Measurements from ENCODE around the gene GSX1.
"Not testable (repeated sequence)": the region's sequence is repeated elsewhere in the genome, so short reads cannot be mapped to it uniquely, and the experiment has no call there.

Gene GSX1

DNA sequence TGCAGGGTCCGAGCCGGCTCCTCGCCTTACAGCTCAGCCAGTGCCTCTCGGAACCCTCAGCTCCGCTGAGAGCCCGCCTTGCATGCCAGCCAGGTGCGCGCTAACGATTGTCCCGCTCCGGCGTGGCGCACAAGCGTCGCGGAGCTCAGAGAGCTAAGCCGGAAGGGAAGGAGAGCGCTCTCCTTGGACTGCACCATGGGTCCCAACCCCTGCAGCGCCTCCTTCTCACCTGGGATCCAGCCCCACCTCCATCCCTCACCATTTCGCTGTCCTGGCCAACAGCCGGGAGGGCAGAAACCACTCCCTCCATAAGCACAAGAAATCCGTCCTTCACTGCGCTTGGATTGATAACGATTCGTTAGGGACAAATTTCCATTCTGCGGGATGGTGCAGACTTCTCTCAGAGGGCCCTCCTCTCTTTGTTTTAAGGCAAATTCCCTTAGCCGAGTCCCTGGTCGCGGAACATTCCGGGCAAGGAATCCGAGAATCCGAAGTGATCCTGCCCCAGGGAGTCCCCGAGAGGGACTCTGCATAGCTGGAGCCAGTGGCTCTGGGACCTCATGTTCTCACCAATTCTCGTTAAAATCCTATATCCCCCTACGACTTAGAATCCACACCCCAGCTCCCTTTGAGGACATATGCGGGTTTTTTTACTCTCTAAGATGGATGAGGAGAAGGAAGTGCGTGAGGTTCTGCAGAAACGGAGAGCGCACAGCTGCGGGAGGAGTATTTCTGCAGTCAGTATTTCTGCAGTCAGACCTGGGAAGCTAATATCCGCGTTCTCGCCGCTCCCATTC, 2.8 kb downstream of the GSX1 start:
- DNase-seq = no peak

DNA sequence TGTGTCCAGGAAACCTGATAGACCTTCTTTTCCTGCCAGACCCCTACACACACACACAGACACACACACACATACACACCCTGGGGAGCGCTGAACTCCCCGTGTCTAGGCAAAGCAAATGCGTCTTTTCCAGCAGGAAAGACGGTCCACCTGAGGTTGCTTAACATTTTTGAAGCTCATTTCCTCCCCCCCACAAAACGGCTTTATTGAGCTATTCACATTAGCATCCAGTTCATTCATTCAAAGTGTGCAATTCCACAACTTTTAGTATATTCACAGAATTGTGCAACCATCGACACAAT, 3.4 kb downstream of the GSX1 start:
- DNase-seq = no peak

DNA sequence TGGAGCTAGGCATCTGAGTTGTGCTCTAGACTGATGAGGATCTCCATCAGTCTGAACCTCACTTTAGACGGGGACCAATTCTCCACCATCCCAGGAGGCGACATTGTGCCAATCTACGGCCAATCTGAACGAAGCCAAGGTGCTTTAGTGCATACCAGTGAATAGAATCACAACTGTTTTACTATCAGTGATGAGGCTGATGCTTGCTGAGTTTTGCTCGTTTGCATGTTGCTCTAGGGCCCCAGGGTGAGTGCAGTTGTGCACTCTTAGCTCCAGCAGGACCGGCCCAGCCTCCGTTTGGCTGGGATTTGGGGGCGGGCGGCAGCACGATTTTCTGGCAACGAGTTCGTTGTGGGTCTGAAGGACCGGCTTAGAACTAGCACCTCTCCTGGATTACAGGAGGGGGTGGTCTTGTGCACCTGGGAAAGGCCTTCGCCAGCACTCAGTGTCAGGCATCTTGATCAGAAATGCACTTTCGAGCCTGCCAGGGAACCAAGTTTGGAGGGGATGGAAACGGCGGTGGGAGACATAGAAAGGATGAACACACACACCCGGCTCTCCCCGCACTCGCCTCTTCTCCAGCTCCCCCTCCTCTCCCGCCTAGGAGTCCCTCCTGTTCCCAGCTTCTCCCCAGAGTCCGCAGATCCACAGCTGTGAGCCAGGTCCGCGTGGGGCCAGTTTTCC, 4.4 kb downstream of the GSX1 start:
- DNase-seq = no peak

DNA sequence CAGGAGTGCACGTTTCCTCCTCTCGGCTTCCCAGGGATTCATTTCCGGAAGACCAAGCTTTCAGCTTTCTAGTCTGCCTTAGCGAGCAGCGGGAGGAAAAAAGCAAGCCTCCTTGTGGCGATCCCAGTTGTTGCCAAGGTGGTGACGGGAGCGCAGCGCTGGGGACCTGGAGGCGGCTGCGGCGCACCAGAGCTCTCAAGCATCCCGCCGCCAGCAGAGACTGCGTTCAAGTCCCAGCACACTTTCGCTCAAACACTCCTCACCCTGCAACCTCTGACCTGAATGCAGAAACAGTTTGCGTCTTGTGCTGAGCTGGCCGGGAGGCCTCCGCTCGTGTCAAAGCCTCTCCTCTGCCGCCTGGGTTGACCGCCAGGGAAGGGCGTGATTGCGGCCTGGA, 4.9 kb downstream of the GSX1 start:
- DNase-seq = peak; percentile 15

DNA sequence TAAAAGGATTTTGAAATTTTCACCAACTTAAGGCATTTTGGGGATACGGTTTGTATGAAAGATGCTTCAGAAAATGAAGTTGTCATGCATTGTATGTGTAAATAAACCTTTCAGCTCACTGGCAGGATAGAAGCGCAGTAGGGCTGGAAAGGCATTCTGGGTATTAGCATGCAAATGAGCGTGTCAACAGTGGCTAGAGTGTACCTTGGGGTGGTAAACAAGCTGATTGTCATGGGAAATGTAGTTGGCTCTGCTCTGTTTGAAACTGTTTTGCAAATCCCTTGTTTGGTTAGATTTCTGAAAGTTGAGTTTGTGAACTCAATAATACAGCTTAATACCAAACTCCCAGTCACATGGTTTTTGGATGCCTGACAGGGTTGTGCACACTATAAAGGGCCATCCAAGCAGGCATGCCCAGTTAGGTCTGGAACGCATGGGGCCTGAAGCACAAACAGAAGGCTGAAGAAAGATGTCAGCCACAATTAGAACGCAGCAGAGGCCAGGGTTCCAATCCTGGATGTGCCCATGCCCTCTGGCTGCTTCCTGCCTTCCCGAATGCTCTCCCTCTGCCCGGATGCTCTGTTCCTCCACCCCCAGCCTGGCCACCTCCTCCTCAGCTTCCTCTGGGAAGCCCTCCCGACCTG, 14.6 kb downstream of the GSX1 start:
- DNase-seq = no peak

DNA sequence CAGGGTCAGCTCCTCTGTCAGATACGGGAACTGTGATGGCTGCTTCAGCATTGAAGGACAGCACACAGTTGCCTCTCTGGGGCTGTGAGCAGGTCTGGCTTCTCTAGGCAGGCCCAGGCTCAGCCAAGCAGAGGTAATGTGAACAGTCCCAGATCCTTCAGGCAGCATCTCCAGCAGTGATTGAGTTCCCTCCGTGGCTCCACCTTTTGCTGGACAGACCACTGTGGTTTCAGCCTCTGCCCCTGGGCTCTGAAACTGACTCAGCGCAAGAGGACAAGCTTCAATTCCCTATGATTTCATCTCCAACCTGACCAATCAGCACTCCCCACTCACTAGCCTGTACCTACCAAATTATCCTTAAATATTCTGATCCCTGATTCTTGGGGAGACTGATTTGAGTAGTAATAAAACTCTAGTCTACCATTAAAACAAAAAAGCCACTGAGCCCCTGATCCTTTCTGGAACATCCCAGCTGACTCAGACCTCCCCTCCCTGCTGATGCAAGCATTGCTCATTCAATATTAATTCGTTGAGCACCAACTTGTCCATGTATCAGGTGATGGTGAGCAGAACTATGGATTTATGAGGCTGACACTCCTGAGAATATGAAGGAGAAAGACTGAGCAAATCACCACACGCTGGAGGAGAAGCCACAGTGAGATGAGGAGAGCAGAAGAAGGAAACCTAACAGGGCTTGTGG, 16.7 kb downstream of the GSX1 start:
- DNase-seq = no peak

DNA sequence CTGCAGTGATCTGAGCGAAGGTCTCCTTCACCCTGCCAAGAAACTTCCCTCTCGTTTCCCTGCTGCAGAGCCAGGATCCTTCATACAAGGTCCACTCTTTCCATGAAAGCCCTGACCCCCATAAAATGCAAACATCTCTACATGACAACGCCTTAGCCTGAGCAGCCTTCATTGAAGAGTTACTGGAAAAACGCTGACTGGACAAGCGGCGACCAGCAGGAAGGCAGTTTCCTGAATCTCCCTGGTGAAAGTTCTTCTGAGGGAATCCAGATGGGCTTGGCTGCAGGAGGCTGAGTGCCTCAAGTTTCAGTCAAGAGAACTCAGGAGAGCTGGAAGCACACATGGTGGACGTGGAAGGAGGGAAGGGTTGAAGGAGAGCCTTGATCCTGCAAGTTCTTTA, 17.7 kb downstream of the GSX1 start:
- DNase-seq = no peak

DNA sequence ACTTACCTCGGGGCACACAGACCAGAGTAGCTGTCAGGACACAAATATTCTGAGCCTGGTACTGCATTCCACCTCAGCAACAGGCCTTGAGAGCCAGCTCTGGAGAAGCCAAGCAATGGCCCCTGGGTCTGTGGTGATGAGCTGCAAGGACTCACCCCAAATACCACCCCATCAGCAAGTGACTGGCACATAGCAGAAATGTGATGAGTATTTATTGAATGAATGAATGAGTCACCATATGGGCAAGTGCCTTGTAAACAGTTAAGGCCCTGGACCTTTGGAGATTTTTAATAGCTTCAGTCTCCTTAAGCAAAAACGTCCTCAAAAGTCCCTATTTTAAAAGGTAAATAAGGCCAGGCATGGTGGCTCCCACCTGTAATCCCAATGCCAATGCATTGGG, 18.2 kb downstream of the GSX1 start:
- no peak for DNase-seq

DNA sequence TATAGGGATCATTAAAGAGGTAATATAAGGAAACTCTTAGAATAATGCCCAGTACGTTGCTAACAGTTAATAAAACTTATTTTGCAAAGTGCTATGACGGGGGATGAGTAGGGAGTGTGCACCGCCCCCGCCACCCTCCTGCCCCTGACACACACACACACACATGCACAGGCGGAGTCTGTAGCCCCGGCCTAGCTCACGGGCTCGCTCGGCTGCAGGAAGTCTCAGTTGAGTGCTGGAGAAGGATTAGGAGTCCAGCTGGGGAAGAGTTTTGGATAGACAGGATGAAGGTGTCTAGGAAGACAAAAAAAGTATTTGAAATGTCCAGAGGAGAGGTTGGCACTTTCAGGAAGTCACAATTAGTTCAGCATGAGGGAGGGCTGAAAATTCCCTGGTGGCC, 21.5 kb downstream of the GSX1 start:
- DNase-seq = no peak

DNA sequence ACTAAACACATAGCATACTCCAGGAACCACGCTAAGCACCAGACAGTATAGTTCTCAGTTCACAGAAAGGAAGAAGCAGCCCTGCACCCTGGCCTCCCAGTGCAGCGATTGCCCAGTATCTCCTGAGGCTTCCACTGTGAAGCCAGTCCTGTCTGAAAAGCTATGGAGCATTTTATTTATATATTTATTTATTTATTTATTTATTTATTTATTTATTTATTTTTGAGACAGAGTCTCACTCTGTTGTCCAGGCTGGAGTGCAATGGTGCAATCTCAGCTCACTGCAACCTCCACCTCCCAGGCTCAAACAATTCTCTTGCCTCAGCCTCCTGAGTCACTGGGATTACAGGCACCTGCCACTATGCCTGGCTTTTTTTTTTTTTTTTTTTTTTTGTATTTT, 25.5 kb downstream of the GSX1 start:
- DNase-seq = not testable (repeated sequence)

DNA sequence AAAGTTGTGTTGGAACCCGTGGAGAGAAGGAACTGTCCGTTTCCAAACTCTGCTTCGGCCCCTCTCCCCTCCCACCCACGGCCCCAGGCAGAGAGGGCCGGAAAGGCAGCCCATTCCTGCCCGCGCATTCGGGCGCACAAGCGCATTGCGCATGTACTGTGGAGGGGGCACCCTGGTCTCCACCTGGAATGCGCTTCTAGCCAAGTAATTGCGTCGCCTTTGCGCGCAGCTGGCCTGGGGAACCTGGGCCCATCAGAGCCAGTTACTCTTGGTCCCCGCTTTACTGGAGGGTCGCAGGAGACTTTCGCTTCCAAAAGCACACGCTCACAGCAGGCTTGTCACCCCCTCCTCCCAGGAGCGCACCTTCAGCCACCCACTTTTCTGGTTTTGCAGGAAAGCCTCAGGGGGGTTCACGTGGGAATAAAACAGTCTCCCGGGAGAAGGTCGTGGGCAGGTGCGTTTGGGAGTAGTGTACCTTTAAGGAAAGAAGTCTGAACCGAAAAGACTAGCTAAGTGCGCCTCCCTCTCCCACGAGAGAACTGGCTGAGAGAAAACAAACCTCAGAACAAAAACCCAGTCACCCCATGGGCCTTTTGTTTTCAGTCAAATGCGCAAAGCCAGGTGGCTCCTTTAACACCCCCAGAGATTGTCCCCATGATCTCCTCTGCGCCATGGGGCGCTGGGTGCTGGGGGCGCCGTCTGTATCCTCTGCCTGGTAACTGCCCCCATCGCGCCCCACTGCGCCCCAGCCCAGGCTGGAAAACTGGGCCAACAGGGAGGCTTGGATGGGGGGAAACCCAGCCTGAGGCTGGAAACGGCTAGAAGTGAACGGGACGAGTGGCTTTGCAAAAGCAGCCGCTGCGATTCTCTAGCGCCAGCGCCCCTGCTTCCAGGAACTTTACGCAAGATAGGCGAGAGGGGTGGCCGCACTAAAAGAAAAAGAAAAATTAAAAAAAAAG, 28.5 kb downstream of the GSX1 start:
- no peak for DNase-seq

DNA sequence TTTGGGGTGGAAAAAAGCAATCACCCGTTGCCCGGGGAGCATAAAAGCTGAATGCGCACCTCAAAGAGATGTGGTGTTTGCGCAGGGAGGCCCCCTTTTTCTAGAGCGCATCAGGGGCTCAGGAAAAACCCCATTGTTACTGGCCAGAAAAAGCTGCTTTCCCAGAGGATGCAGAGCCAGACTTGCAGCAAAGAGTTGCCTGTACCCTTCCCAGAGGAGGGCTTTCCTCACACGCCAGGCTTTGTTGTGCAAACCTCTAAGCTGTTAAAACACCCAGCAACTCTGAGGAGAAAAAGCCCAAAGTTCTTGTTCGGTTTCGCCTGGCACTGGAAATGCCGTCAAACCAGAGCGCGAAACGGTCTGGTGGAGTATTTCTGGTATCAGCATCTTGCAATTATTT, 29.3 kb downstream of the GSX1 start:
- no peak for DNase-seq

DNA sequence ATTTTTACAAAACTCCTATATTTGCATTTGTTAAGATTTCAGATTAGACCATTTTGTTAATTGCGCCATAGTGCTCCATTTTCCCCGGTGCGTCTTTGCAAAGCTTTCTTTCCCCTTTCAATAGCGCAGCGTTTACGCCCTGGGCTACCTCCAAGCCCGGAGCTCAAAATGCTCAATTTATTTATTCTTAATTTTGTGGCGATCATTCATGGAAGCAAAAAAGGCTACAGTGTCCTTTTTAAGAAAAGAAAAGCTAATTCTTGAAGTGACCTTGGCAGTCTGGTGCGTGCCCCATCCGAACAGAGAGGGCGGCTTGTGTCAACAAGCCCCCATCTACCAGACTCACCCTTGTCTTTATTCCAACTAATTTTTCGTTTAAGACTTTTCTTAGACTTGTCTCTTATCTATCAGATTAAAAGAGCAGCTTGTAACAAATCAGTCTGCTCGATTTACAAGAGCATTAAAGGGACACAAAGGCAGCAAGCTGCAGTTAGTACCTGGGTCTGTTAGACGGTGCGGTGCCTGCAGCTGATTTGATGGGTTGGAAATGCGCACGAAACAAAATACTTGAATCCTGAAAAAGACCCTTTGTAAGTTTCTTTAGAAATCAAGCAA, 30.1 kb downstream of the GSX1 start:
- DNase-seq = no peak

DNA sequence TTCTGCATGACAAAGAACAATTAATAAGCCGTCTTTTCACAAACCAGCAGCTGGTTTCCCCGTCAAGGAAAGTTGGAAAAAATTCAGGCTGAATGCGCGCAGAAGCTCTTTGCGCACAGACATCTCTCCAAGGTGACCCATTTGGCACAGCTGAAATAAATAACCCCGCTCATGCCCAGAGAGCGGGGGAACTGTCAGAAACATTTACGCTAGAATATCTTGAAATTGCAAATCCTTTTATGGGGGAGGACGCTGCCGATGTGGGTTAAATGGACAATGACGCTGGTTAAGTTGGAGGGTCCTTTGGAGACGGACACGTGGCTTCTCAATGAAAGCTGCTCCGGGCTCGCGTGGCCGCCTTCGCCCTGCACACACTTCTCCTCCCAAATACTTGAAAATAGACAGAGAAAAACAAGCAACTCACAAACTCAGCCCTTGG, 30.6 kb downstream of the GSX1 start:
- DNase-seq = no peak

DNA sequence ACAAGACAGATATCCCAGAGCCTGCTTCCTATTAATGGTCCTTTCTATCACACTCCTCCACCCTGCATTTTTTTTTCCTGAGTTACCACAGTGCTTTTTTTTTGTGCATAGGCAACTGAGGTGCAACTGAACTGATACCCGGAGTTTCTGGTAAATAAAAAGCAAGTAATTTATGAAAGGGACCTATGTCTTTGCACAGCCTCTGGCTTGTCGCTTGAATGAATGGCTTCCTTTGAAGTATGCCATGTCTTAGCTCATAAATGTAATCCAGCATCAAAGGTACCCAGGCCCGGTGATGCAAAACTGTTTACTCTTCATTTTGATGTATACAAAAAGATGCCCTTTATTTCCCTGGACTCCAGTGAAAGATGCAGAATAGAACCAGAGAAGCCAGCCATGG, 31.8 kb downstream of the GSX1 start:
- no peak for DNase-seq

DNA sequence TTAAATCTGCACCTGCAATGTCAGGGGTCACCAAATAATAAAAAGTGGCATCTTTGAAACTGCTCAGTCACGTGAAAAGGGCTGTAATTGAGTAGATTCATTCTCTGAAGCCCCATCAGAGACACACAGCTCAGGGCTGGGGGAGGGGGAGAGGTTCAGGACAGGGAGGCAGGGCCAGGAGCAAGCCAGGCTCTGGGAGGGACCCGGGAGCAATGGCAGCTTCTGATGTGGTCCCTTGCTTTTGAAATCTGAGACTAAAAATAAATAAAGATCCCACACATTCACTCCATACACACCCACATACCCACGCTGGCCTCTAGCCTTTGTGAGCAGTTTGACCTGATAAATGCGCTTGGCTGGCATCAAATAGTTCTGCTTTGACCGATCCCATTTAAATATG, 32.8 kb downstream of the GSX1 start:
- DNase-seq = no peak

DNA sequence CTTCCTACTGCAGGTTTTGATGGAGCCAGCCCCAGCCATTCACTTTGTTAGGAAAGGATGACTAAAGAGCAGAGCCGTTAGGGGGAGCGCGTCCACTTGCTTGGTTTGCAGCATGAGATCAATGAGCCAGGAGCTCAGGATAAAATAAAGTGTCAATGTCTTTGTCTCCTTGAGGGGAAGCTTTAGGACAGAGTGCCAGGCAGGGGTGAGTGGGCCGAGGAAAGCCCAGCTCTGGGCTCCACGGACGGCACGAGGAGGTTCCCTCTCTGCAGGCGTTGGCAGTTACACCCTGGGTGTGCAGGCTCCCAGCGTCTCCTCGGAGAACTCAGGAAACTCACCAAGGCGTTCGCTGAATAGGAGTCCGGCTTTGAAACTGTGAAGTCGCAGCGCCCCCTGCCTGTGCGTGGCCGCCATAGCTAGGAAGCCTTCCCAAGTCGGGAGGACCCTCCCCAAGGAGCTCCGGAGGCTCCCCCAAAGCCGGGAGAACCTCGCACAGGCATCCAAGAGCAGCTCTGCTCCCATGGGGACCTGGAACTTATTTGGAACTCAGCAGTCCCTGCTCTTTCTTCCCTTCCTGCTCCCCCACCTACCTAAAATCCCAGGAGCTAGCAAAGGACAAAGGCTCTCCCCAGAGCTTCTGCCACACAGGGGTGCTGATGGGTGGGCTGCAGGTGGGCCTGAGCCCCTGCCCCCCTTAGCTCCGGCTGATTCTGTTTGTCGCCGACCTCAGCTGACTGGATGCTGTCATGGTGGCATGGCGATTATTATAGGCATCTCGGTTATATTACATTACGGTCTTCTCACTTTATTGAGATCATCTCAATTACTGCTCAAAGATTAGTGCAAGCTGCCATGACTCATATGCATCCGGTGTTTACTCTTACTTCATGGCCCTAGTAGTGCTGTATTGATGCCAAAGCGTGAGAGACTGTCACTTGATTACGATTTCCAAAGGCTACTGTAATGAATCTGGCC, 34.4 kb downstream of the GSX1 start:
- peak; percentile 88 for DNase-seq

DNA sequence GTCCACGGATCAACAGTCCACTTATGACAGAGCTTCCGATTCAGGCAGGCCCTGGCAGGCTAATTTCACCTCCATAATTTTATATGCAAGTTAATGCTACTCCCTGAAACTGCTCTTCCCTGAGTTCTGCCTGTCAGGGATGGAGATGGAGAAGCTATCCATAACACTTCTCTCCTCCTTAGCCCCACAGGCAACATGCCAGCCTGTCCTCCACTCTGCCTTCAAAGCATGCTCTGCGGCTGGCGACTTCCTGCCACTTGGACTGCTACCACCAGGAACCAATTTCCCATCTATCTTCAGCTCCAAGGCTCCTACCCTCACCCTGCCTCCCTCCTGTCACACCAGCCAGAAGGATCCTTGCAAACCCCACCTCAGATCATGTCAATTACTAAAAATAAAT, 35.4 kb downstream of the GSX1 start:
- no peak for DNase-seq

DNA sequence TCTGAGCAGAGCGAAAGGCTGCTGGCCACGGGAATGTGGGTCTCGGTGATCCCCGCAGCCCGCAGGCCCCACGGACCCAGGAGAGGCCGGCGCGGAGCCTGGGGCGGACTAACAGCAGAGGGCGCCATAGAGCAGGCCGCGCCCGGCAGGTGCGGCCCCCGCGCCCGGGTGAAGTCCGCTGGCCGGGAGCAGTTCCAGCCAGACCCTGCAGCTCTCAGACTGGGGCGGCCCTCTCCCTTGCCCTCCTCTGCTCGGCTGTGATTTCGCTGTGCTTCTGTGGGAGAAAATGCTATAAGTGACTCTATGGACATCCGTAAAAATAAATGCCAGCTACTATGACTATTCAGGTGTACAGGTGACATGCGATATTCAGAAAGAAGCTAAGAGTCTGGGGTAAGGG, 37.7 kb downstream of the GSX1 start:
- DNase-seq = peak; percentile 58

DNA sequence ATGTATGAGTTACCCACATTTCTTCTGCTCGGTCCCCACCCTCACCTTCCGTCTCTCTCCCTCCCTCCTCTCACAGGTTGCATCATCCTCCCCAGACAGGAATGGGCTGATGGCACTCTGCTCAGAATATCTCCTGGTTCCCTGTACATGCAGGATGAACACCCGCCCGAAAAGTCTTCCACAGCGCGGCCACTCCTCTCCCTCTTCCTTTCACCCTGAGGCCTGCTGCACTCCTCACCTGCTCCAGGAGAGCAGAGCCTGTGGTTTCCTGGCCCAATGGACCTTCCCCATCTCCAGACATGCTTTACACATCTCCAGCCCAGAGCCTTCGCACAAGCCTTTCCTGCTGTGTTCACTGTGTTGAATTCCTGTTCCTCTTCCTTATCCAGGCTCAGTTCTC, 40.9 kb downstream of the GSX1 start:
- no peak for DNase-seq

DNA sequence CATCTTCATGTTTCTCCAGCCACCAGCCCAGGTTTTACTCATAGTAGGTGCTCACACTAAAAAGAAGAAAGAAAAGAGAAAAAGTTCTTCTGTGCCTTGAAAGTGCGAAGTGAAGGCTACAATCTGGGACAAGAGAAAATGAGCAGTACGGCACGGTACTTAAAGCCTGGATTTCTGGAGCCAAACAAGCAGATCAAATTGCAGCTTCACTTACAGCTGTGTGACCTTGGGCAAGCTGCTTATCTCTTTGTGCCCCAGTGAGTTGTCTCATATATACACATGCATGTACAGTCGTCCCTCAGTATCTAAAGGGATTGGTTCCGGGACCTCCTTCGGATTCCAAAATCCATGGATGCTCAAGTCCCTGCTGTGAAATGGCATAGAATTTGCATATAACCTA, 41.8 kb downstream of the GSX1 start:
- no peak for DNase-seq

All from NCI-H1092 treated with DMSO at 0.1 percent for 48 hours (cell line).